ENCODE measurements around the gene EFCAB6.

Gene EFCAB6

GRCh38 chr22:43707648-43708047 is 104.5 kb downstream of the EFCAB6 start:
- Histone ChIP-seq H4K20me1 (ENCODE audit: insufficient read depth, low read length, poor library complexity, severe bottlenecking) (no peaks in the 10 kb centered on the region), H3F3A (ENCODE audit: low read depth) (no peaks in the 10 kb centered on the region), H3K36me3 (ENCODE audit: insufficient read depth, low read length) (no peaks in the 10 kb centered on the region), H3K4me2 (ENCODE audit: low read depth, low read length, poor library complexity, severe bottlenecking) (no peak overlapping the region), H3K9me2 (replicated peaks; ENCODE audit: low read depth, low read length) (no peaks in the 10 kb centered on the region), H2AFZ (ENCODE audit: low read length) (no peak overlapping the region), H3K9ac (ENCODE audit: low read depth, low read length, poor library complexity, severe bottlenecking) (no peak overlapping the region), H3K27me3 (ENCODE audit: insufficient read depth, low read length, poor library complexity, severe bottlenecking) (no peaks in the 10 kb centered on the region), H3K4me3 (ENCODE audit: low read length, poor library complexity, severe bottlenecking) (no peak overlapping the region), H3K9me3 (ENCODE audit: insufficient read depth, low read depth, low read length) (peaks cover 8% of the 10 kb centered on the region; the same call in 1 of the 2 replicates), H3K79me2 (ENCODE audit: insufficient read depth, low read length) (no peaks in the 10 kb centered on the region), H3K4me1 (ENCODE audit: insufficient read depth, low read length, poor library complexity, severe bottlenecking) (no peaks in the 10 kb centered on the region)
- TF ChIP-seq EZH2phosphoT487 (IDR thresholded peaks at IDR 0.05; ENCODE audit: borderline replicate concordance) (no peak), CTCF (conservative IDR thresholded peaks at IDR 0.05; ENCODE audit: low read length) (no peak)

- H3K27me3 ChIP-seq (ENCODE audit: insufficient read depth, low read length, poor library complexity, severe bottlenecking): no peaks in the 10 kb centered on the region
- H3K4me1 ChIP-seq (ENCODE audit: insufficient read depth, low read length, poor library complexity, severe bottlenecking): no peaks in the 10 kb centered on the region
- no peak overlapping the region for H3K4me2 ChIP-seq (ENCODE audit: low read depth, low read length, poor library complexity, severe bottlenecking)
- H3K9me3 ChIP-seq (ENCODE audit: insufficient read depth, low read depth, low read length): peaks cover 8% of the 10 kb centered on the region; the same call in 1 of the 2 replicates
- no peaks in the 10 kb centered on the region for H3K36me3 ChIP-seq (ENCODE audit: insufficient read depth, low read length)
- H3K79me2 ChIP-seq (ENCODE audit: insufficient read depth, low read length): no peaks in the 10 kb centered on the region
- H3K4me3 ChIP-seq (ENCODE audit: low read length, poor library complexity, severe bottlenecking): no peak overlapping the region
- H4K20me1 ChIP-seq (ENCODE audit: insufficient read depth, low read length, poor library complexity, severe bottlenecking): no peaks in the 10 kb centered on the region
- H3K9ac ChIP-seq (ENCODE audit: low read depth, low read length, poor library complexity, severe bottlenecking): no peak overlapping the region
- no peaks in the 10 kb centered on the region for H3K9me2 ChIP-seq (replicated peaks; ENCODE audit: low read depth, low read length)
- no peak overlapping the region for H2AFZ ChIP-seq (ENCODE audit: low read length)
- no peaks in the 10 kb centered on the region for H3F3A ChIP-seq (ENCODE audit: low read depth)
- no peak for TF ChIP-seq CTCF (conservative IDR thresholded peaks at IDR 0.05; ENCODE audit: low read length)
- TF ChIP-seq EZH2phosphoT487 (IDR thresholded peaks at IDR 0.05; ENCODE audit: borderline replicate concordance): no peak
These were observed 105.4 kb downstream of the EFCAB6 start for GRCh38 chr22:43706571-43707328.

GRCh38 chr22:43706151-43706550 is 106.0 kb downstream of the EFCAB6 start:
- H3K4me3 ChIP-seq (ENCODE audit: low read length, poor library complexity, severe bottlenecking): no peak overlapping the region
- TF ChIP-seq EZH2phosphoT487 (IDR thresholded peaks at IDR 0.05; ENCODE audit: borderline replicate concordance): no peak
- no peak for TF ChIP-seq CTCF (conservative IDR thresholded peaks at IDR 0.05; ENCODE audit: low read length)
- no peaks in the 10 kb centered on the region for H3K27me3 ChIP-seq (ENCODE audit: insufficient read depth, low read length, poor library complexity, severe bottlenecking)
- no peak overlapping the region for H3K4me2 ChIP-seq (ENCODE audit: low read depth, low read length, poor library complexity, severe bottlenecking)
- no peak overlapping the region for H3K9ac ChIP-seq (ENCODE audit: low read depth, low read length, poor library complexity, severe bottlenecking)
- H3K4me1 ChIP-seq (ENCODE audit: insufficient read depth, low read length, poor library complexity, severe bottlenecking): no peaks in the 10 kb centered on the region
- no peaks in the 10 kb centered on the region for H3K9me2 ChIP-seq (replicated peaks; ENCODE audit: low read depth, low read length)
- no peak overlapping the region for H2AFZ ChIP-seq (ENCODE audit: low read length)
- no peaks in the 10 kb centered on the region for H3F3A ChIP-seq (ENCODE audit: low read depth)
- no peaks in the 10 kb centered on the region for H3K79me2 ChIP-seq (ENCODE audit: insufficient read depth, low read length)
- H3K9me3 ChIP-seq (ENCODE audit: insufficient read depth, low read depth, low read length): peaks cover 8% of the 10 kb centered on the region; the same call in 1 of the 2 replicates
- H4K20me1 ChIP-seq (ENCODE audit: insufficient read depth, low read length, poor library complexity, severe bottlenecking): no peaks in the 10 kb centered on the region
- no peaks in the 10 kb centered on the region for H3K36me3 ChIP-seq (ENCODE audit: insufficient read depth, low read length)
